NCI-H187 (cell line): ENCODE measurements around the gene TRABD.

Experiments
- DNase-seq, 2 experiments: peaks; one replicate each; lab custom pipeline; 2025; lab: John Stamatoyannopoulos, UW

TRABD gene

DNA sequence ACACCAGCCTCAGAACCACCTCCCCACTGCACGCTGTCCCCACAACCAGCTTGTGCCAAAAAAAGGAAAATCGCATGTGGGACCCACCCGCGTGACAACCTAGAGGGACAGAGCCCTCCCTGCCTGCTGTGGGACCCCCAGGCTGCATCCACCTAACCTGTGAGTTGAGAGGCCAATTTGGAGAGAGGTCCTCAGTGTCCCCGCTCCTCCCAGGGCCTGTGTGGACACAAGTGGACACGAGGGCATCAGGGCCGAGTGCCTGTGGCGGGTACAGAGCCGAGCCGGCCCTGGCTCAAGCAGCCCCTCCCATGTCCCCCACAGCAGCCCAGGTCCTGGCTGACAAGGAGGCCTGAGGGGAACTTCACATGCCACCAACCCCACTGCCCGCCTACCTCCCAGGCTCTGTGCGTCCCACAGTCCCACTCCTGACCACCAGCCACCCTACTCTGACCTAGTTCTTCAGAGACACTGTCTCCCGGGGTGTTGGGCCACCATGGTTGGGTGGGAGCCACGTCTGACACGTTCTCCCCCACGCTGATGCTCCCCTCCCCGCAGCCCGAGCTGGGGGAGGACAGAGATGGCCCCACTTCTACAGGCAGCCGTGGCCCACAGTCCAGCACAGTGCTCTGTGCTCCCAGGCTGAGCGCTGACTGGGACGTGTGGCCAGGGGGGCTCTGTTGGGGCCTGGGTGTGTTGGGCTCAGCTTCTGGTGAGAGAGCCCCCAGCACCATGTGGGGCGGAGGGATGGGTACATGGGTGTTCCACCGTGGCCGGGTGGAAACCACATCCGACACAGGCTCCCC is 34.3 kb downstream of the TRABD start:
- no peak for DNase-seq

DNA sequence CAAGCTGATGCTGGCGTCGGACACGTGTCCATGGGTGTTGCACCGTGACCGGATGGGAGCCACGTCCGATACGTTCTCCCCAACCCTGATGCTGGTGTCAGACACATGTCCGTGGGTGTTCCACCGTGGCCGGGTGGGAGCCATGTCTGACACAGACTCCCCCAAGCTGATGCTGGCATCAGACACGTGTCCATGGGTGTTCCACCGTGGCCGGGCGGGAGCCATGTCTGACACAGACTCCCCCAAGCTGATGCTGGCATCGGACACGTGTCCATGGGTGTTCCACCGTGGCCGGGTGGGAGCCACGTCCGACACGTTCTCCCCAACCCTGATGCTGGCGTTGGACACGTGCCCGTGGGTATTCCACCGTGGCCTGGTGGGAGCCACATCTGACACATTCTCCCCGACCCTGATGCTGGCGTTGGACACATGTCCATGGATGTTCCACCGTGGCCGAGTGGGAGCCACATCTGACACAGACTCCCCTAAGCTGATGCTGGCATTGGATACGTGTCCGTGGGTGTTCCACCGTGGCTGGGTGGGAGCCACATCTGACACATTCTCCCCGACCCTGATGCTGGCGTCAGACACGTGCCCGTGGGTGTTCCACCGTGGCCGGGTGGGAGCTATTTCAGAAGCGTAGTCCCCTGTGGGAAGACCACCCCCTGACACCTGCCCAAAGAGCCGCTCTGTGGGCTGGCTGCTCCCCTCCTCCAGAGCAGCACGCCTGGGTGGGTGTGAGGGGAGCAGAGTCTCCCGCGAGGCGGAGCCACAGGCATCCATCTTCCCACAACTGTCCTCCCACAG is 35.1 kb downstream of the TRABD start:
- DNase-seq: no peak

DNA sequence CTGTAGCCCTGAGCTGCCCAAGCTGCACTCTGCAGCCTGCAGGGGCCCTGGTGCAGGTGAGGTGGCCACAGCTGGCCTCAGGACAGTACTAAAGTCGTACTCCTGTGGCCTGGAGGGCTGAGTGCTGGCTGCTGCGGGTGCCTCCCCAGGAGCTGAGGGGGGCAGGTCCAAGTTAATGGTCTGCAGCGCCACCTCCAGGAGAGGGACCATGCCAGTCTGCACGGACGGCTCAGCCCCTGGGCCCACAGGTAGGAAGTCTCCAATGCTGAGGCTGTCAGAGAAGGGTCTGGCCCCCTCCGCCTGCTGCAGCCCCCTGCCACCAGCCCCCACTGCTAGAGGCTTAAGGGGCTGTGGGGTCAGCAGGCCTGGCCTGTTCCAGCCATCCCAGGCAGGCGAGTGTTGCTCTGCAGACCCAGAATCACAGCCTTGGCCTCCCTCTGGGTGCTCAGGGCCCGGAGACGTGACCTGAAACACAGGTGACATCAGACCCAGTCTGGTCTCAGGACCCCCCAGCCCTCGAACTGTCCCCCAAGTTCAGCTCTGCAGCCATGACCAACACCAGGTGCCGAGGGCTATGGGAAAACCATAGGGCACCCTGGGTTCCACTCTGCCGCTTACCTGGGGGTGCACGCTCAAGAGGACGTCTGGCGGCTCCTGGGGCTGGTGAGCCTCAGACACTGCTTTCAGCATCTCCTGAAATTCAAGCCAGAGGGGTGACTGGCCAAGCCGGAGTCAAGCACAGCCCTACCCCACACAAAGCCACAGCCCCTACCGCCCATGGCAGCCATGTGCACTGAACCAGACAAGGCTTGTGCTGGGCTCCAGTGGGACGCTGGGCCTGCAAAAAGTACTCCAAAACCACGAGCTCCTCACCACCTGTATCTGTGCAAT is 35.9 kb downstream of the TRABD start:
- DNase-seq: no peak

DNA sequence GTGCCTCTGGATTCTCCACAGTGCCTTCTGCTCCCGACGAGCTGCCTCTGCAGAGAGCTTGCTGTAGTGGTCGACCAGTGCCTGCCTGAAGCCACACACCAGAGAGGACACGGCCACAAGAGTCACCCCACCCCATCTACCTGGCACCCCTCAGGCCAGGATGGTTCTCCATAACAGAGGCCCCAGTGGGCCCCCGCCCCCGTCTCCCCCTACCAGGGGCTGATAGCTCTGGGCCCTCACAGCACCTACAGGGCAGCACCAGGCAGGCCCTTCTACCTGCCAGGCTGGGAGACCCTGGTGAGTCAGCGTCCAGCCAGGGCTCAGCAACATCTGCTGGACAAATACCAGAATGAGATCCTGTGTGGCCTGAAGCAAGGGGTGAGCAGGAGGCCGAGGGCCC is 36.8 kb downstream of the TRABD start:
- DNase-seq: no peak

DNA sequence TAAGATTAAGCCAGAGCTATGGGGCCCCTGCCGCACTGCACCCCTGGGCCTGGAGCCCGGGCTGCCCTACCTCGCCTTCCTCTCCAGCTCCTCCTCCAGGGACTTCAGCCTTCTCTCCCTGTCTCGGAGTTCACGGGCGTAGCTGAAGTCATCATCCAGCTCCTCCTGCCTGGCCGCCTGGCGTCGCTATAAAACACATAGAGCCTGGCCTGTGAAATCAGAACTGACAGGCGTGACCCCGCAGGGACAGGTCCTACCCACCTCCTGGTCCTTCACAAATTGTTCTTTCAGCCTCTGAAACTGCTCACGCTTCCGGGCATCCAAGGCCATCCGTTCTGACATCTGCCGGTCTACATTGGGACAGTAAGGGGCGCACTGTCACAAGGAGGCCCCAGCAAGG is 38.4 kb downstream of the TRABD start:
- no peak for DNase-seq

DNA sequence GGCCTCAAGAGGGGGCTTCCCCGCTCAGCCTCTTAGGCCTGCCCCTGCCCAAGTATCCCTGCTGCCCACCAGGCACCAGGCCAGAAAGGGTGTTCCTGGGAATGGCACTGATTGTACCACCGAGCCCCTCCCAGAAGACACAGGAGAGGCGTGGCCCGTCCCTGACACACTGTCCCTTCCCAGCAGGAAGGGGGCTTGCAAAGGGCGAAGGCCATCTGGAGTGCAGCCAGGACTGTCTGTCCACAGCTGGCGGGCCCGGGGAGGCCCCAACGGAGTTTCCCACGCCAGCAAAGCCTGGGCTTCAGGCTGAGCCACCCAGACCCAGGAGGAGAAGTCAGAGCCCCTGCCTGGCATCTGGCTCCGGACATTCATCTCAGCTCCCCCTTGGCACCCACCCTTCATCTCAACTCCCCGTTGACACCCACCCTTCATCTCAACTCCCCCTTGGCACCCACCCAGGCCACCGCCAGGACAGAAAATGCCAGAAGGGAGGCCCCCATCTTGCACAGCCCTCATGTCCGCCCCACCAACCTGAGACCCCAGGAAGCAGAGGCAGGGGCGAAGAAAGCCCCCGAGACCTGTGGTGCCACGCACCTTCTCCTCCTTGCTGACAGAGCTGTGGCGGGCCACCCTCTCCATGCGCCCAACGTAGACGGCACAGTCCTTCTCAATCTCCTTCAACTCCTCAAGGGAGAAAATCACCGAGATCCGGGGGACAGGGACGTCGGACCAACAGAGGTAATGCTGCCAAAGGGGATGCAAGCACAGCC is 39.7 kb downstream of the TRABD start:
- no peak for DNase-seq

DNA sequence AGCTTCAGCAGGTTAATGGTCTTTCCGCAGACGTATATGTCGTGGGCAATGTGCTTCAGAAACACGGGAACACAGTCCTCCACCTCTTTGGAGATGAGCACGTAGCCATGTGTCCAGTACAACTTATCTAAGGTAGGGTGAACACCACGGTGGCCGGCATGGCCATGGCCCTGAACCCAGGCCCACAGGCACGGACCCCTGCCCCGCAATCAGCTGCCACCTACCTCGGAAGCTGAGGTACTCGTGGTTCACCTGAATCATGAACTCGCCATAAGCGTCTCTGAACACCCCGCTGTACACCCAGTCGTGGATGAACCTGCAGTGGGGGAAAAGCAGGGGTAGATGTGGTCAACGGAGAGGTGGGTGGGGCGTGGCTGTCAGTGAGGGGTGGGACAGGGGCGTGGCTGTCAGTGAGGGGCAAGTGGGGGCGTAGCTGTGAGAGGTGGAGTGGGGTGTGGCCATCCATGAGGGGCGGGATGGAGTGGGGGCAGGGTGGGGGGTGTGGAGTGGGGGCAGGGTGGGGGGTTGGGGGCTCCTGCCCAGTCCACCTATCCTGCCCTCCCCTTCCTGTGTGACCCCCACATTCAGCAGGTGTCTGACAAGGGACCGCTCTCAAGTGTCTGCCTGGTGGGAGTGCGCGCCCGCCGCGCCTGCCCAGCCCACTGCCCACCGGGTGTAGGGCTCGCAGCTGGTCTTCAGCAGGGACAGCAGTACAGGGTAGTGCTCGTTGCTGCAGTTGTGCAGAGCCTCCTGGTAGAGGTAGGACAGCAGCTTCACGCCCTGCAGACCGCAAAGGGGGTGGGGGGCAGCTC is 40.6 kb downstream of the TRABD start:
- no peak for DNase-seq

DNA sequence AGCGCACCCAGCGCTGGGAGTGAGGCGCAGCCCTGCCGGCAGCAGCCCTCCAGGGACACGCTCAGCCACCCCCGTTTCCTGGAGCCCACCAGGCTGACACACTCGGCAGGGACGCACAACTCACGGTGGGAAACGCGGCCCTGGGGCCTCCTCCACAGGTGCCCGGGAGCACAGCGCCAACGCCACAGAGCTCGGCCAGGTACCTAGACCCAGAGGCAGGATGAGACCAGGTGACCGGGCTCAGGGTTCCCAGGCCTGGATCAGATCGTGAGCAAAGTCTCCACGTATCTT is 41.1 kb downstream of the TRABD start:
- DNase-seq: no peak

DNA sequence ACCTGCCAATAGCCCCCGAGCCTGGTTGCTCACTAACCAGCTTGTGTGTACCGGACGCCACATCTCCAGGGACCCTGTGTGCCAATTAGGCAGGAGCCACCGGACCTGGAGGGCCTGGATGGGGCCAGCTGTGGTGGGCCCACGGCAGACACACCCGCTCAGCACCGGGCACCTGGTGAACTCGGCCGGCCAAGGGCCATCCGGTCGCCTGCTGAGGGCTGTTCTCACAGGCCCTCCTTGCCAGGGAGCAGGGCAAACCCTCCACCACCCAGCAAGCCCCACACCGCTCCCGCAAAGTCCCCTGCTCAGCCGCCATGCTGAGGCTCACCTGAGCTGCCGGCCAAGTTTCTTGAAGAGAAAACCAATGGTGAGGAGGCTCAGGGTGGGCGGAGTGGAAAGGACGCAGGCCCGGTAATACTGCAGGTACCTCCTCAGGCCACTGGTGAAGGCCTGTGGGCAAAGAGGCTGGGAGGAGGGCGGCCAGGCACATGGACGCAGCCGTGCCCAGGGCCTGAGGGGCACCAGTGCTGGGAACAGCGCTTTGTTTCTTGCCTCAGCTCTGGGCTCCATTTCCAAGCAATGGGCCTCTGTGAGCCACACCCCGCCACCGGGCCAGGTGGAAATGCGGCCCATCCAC is 42.0 kb downstream of the TRABD start:
- no peak for DNase-seq

DNA sequence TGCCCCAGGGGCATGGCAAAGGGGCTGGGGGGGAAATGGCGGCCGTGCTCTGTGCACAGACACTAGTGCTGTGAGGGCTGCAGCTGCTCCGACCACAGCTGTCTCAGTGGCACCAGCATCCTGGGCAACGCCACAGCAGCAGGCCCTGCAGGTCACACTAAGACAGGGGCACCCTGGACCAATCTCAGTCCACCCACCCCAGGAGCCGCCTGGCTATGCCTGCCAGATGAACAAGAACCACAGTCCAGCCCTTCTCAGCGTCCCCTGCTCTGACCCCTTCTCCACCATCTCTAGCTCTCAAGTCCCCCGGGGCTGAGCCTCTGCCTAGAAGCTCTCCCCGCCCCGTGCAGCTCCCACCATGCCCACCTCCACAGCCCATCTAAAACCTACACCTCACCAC is 42.7 kb downstream of the TRABD start:
- no peak for DNase-seq

DNA sequence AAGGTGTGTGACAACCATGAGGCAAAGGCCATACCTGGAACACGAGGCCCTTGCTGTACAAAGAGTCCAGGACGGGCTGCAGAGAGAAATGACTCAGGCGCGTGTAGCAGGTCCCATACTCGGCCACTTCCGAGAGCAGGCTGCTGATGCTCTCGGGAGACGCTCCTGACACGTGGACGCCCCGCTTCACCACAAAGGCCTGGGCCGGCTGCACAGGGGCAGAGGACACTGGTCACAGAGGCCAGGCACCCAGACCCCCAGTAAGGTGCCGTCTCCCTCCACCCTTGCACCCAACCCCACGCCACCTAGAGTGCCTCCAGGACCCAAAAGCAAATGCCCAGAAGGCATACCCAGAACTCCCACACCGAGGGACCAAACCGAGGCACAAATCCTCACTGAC is 43.7 kb downstream of the TRABD start:
- DNase-seq: no peak

DNA sequence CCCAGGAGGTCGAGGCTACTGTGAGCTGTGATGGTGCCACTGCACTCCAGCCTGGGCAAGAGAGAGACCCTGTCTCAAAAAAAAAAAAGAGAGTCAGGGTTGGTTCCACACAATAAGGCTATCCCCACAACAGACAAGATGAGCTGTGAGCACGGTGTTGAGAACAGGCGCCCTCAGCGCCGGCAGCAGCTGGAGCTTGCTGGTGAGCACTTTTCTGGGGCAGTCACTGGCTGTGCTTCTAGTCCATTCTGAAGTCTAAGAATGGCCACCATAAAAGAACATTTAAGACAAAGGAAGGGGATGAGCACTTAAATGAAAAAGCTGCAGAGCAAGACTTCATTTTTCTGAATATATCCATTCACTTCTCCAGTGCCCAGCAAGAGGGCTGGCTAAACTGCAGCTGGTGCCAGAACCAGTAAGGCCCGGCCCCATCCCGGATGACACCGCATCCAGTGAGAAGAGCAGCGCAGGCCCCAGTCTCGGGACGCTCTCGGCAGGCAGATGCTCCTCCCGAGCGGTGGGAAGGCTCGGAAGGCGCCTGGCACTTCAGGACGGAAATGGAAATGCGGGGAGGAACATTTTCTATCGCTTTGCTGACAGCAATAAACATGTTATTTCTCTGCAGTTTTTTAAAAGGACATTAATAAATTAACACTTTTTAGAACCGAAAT is 46.9 kb downstream of the TRABD start:
- no peak for DNase-seq

DNA sequence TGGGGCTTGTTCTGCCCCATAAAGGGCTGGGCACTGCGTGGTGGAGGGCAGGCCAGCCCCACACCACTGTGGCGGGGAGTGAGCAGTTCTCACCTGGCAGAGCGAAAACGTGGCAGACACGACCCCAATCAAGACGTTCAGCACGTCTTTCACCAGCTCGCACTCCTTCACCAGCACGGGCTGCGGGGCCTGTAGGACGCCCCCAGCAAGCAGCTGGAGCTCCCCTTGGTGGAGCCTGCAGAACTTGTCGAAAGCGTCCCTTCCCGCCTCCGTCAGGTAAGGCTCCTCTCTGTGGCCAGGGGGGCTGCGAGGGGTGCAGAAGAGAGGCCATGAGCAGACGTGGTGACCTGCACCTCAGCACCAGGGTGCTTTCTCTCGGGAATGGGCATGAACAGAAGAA is 47.5 kb downstream of the TRABD start:
- no peak for DNase-seq

DNA sequence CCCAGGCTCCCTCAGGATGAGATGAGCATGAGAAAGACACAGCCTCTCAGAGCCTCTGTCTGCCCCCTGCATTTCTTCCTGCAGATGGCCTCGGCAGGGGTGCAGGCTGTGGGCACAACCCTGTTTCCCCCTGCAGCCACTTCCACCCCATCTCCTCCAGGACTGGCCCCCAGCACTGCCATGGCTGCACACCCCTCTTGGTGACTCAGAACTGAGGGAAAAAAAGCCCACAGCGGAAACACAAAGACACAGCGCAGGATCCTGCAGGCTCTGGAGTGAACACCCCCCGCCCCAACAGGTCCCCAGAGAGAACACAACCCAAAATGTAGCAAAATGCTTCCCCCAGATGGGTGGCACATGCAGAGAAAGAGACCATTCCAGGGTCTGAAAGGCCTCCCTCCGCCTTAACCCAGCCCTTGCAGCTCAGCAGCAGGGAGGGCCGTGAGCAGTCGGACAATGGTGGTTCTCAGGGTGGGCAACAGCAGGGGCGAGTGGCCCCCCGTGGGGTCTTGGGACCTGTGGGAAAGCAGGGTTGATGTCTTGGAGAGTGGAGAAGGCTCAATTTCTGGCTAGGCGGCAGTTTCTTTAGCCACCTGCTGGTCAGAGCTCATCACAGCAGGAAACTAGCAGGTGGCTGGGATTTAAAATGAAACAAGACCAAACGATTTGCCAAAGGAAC is 51.2 kb downstream of the TRABD start:
- DNase-seq: no peak

DNA sequence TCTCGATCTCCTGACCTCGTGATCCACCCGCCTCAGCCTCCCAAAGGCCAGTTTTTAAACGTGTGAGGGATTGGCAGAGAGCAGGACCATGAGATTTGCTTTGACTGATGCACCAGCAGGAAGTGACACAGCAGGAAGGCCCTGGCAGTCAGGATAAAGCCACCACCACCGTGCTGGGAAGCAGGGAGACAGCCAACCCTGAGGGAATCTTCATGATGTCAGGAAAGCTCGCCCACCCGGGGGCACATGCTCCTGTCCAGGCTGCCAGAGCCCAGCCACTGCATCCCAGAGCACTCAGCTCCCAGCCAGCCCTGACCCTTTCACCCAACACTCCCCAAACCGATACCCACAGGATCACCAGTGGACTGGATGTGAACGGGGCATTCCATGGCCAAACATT is 53.0 kb downstream of the TRABD start:
- no peak for DNase-seq

DNA sequence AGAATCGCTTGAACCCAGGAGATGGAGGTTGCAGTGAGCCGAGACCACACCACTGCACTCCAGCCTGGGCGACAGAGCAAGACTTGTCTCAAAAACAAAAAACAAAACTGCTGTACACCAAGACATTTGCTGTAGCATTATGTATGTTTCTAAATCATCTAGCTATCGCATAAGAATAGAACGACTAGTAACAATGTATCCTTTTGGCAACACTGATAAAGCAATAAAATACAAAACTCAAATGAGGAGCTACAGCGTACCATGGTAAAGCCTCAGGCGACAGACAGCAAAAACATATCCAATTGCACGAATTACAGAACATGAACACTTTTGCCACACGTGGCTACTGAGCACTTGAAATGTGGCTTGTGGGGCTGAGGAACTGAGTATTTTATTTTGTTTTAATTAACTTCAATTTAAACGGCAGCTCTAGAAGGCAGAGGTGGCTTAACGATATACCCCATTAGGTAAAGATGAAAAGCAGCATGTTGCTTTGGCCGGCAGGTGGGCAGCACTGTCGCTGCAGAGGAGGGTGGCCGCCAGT is 56.8 kb downstream of the TRABD start:
- no peak for DNase-seq

DNA sequence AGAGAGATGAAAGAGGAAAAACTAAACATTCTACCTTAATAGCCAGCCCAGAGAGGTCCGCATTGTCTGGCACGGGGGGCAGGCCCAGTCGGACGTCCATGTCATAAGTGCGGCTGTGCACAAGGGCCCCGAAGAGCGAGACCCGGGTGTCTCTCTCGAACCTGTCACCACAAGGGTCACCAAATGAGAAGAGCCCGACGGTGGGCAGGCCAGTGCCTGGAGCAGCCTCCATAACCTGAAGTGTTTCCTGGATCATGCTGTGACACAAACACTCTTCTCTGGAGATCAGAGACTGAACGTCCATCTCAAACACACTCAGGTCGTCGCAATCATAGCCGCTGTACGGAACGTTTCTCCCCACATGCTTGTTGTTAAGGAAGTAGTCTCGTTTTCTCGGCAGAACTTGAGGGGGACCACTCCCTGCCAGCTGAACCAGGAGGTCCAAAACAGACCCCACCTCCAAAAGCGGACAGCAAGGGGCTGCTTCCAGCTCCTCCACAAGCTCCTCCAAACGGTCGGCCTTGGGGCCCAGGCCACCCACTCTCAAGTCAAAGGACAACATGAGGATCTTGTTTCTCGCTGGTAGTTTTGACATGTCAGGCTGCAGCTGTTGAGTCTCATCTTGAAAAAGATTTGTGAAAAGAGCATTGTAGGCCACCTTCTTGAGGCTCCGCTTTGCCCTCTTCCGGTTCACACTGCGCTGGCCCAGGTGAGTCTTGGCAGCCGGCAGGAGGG is 58.1 kb downstream of the TRABD start:
- no peak for DNase-seq

DNA sequence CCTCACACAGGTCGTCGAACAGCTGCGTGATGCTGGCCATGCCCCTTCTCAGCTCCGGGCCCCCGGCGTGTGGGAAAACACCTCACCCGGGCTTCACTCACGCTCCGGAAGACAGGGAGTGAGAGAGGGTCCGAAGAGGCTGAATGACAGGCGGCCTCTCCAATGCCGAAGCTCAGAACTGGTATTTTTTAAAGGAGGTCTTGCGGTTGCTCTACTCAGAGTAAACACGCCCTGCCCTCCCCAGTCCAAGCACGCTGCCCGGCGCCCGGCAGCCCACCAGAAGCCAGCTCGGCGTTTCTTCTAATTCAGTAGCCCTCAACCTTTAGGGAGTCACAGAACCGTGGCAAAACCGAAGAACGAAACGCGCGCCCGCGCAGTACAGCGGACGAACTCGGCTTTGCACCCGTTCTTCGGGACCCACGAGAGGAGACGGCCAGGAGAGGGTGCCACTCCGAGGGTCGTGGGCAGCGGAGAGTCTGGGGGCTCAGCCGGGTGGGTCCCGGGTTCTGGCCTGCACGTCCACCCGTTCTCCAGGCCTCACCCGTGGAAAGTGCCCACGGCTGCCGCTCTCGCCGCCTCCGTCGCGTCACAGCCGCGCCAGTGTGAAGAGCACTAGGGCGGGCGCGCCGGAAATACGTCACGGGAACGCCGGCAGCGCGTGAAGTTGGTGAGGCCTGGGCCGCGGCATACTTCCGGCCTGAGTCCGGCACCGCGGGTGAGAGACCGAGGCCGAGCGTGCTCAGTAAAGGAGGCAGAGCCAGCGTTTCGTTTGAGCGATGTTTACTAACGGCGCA is 58.9 kb downstream of the TRABD start, which contains the start of gene TUBGCP6:
Gene TUBGCP6 (minus strand): TSS at position 604 of the 794 bp plus-strand sequence. CDS start 564 bp downstream, at position 40.
- peak in 1 of 2 experiments; percentile 4 for DNase-seq
